Tongue (tissue), 2 donors: ENCODE data around the gene STX11. TPM values are rescaled to one million over a fixed set of nuclear protein-coding genes. Genes with fewer than 3 reads are reported as not detected.
A peak's percentile ranks its signal among the peaks of the same experiment; 100 is the strongest.
"Not testable (repeated sequence)": the region's sequence is repeated elsewhere in the genome, so short reads cannot be mapped to it uniquely, and the experiment has no call there.

Experiments used
- DNase-seq: peaks from one replicate; pipeline ENCODE4 v3.0.0-alpha.2; 2015
- total RNA-seq: library from RNA; depleted of rRNA; stranded (reverse); fragments of >200 nt; gene quantifications from one replicate; pipeline ENCODE4 v1.2.3, GENCODE V29; 2014

The STX11 gene
- 2.8 TPM for total RNA-seq

DNA sequence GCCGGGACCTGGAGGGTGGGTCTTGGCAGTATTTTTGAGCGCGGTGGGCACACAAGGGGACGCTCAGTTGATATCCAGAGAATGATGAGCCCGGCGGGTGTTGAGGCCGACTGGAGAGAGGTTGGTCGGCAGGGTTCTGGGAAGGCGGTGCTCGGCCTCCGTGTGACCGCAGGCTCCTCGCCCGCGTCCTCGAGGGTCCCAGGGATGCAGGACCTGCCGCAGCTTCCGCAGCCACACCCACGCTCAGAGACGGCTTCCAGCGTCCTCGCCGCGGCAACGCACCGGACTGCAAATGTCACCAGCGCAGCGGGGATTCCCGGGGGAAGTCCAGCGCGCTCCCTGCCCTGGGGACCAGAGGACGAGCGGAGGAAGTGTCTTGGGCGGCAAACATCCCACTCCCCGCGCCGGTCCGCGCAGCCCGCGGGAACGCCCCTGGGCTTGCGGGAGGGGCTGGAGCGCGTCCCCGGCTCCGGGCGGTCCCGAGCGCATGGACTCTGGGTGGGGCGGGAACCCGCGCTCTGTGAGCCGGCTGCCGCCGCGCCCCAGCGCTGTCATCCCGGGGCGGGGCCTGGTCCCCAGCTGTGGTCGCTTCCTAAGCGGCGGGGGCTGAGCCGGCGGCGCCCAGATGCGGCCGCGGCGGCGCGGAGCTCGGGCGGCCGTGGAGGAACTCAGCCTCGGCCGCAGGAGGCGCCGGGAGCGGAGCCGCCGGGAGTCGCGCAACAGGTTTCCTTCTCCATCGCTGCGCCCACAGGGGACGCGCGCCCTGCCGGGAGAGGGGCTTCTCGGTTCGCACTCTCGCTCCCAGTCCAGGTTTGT, at the start of gene STX11:
Gene STX11 (plus strand): TSS at position 624 of the 816 bp plus-strand sequence. CDS start 36,111 bp downstream, outside the sequence.
- peak; percentile 89 for DNase-seq

GRCh38 chr6:144103026-144103563, 47.2 kb upstream of the STX11 start:
- no peak for DNase-seq

DNA sequence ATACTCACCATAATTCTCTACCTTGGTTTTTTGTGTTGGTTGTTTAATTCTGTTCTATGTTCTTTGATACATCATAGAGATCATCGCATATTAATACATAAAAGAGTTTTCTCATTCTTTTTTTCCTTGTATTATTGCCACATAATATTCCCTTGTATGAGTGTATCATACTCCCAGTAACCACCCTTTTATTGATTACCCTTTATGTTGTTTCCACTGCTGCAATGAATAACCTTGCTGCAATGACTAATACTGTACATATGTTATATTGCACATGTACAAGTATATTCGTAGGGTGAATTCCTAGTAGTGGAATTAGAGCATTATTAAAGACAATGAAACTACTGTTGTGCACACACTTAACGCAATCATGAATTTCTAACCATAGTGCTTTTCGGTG, 45.8 kb upstream of the STX11 start:
- DNase-seq: no peak

GRCh38 chr6:144104898-144105487, 45.3 kb upstream of the STX11 start:
- peak; percentile 91 for DNase-seq

- DNase-seq: no peak
Observed at GRCh38 chr6:144106206-144106605, 44.1 kb upstream of the STX11 start.

- no peak for DNase-seq
Observed at GRCh38 chr6:144110210-144110609, 40.1 kb upstream of the STX11 start.

DNA sequence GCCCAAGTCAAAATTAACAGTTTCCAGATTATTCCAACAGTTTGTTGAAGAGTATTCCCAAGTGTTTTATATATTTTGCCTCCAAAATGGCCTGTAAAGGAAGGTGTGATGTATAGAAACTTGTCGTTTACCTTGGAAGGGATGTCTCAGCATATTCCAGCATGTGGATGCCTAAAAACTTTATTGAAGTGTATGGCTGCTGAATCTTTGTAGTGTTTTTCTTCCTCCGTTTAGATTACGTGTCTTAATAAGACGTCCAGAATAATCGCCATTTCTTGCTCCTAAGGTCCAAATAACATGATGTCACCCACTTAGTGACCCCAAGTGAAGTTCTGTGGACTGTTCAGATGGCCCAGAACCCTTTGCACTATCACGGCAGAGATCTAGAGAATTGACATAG, 37.0 kb upstream of the STX11 start:
- no peak for DNase-seq

GRCh38 chr6:144115219-144115618, 35.1 kb upstream of the STX11 start:
- DNase-seq: no peak

- no peak for DNase-seq
Observed at GRCh38 chr6:144119376-144119775, 30.9 kb upstream of the STX11 start.

DNA sequence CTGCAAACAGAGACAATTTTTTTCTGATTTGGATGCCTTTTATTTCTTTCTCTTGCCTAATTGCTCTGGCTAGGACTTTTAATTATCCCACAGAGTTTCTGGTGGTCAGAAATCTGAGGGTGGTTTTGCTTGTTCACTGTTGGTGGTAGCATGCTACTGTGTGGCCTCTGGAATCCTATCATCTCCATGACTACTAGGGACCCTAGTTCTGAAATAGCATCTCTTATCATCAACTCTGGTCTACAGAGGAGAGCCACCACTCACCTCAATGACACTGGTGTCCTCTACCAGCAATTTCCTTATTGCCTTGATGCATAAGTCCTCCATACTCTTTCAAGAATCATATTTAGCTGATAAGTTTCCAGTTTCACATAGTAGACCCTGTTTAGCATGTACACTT, 27.5 kb upstream of the STX11 start:
- DNase-seq: no peak

GRCh38 chr6:144123421-144123820, 26.9 kb upstream of the STX11 start:
- no peak for DNase-seq

GRCh38 chr6:144123836-144124235, 26.5 kb upstream of the STX11 start:
- DNase-seq: no peak

DNA sequence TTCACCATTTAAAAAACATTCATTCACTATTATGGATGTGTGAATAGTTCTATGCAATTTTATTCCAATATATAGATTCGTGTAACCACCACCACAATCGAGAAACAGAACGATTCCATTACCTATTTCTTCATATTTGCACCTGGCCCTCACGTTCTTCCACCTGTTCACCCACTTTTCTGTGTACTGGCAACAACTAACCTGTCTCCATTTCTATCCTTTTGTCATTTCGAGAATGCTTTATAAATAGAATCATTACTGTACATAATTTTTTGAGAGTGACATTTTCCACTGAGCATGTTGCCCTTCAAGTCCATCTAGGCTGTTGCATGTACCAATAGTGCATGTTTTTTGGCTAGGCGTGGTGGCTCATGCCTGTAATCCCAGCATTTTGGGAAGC, 23.2 kb upstream of the STX11 start:
- DNase-seq: no peak

DNA sequence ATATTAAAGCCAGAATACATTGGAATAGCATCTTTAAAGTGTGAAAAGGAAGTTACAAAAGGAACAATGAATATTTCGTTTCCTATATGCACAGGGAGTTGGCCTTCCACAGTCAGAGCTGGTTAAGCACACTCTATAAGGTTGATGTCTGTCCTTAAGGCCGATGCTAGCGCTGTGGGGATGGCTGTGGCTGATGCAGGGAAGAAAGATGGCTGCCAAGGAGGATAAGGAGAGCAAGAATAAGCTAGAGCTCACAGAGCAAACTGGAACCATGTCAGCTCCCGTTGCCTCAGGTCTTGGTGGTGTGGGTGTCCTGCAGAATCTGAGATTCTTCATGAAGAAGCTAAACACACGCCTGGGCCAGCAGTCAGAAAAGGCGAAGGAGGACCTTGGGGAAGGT, 20.8 kb upstream of the STX11 start:
- DNase-seq: no peak

DNA sequence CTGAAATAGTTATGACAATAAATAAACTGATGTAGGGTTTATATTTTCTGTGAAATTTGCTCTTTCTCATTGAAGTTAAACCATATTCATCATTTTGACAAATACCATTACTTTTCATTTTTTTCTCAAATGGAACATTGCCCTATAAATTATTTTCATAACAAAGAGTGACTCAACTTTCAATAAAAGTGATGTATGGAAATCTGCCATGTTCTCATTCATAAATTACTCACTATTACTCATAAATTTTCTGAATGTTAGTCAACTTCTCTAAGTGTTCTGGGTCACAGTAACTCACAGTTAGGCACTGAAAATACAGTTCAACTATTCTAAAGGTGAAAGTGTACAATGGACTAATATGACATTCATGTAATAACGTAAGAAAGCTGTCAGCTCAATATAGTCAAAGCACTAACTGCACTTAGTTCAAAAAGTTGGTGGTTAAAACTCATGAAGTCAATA, 19.0 kb upstream of the STX11 start:
- DNase-seq: no peak

GRCh38 chr6:144132167-144132690, 18.1 kb upstream of the STX11 start:
- not testable (repeated sequence) for DNase-seq

GRCh38 chr6:144133225-144133821, 17.0 kb upstream of the STX11 start:
- no peak for DNase-seq

DNA sequence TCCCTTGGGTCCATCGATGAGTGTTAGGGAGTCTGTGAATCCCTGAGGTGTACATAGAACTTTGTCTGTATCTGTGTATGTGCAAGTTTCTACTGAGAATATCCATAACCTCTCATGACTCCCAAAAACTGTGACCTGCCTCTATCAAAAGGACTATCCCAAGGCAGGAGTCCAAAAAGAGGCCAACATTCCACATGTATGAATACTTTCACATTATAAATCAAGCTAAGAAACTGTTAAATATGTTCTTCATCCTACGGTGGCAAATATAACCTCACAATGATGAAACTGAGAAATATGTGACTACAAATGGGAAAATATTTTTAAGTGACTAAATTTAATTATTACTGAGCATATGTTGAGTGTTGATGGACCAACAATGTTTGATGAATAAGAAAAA, 16.1 kb upstream of the STX11 start:
- DNase-seq: no peak

GRCh38 chr6:144134737-144135136, 15.6 kb upstream of the STX11 start:
- no peak for DNase-seq

- DNase-seq: no peak
Observed at GRCh38 chr6:144138542-144138941, 11.8 kb upstream of the STX11 start.

DNA sequence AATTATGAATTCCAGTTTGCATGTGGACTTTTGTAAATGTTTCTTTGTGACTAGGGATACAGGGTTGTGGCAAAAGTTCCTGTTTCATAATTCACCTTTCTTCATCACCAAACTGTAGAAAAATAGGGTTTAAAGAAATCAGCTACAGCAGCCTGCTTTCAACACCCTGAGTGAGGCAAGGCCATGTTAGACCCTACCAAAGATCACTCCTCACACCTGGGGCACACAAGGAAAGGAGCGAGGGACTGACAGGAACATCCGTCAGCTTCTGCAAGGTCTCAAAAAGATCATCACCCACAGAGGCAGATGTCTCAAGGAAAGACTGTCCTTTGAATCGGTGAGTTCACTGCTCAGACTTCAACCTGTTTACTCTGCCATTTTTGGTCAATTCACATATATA, 10.5 kb upstream of the STX11 start:
- no peak for DNase-seq

GRCh38 chr6:144140867-144141266, 9.4 kb upstream of the STX11 start:
- DNase-seq: no peak

- DNase-seq: no peak
Observed at GRCh38 chr6:144141470-144141869, 8.8 kb upstream of the STX11 start.
